GM20000 (cell line): ENCODE measurements around the gene HEY2.

ENCODE experiments used
- DNase-seq: peaks from one replicate; pipeline ENCODE4 v3.0.0; 2012; ENCODE audit warnings: low spot score
- CTCF ChIP-seq: IDR thresholded peaks from 2 replicates; pipeline ENCODE4 v1.5.1; 2012; ENCODE audit warnings: mild to moderate bottlenecking, control low read depth; ENCODE audit errors: extremely low read depth, missing control alignments

The HEY2 gene

GRCh38 chr6:125717120-125717731 is 32.2 kb upstream of the HEY2 start:
- no peak for TF ChIP-seq CTCF
- peak; percentile 44 for DNase-seq

- no peak for DNase-seq
- TF ChIP-seq CTCF, result no peak
These were observed 31.3 kb upstream of the HEY2 start for GRCh38 chr6:125718109-125718508.

DNA sequence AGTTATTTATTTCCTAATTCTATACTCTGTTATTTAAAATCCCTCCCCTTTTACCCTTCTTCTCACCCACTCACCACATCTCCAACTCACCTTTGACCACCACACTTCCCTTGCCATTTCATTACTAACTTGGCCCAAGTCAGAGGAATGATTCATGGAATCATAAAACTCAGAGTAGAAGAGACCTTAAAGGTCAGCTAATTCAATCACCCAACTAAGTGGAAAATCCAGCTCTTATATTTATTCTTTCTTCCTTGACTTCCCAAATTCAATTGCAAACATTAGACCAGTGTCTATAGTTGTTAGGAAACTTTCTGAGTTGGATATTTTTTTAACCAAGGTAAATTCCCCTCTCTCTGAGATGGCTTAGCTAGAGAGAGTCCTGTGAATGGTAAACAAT is 26.5 kb upstream of the HEY2 start:
- TF ChIP-seq CTCF, result no peak
- no peak for DNase-seq

- TF ChIP-seq CTCF, result no peak
- no peak for DNase-seq
These were observed 22.2 kb upstream of the HEY2 start for GRCh38 chr6:125727216-125727615.

DNA sequence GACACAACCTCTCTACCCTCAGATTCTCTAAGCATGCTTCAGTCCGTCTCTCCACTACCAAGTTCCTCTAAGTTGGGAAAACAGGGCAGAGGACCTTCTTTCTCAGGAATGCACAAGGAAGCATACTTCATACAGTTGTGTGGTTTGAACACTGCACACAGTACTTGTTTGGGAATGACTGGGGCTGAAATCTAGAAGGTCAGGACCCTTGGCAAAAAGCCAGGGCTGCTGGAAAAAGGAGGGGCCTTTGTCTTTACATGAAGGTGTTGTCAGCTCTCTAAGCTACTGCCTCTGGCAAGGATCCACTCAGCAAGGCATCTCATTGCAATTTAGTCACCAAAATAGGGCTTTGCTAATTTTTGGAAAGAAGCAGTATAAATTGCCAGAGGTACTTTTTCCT is 20.7 kb upstream of the HEY2 start:
- DNase-seq, result no peak
- TF ChIP-seq CTCF, result no peak

DNA sequence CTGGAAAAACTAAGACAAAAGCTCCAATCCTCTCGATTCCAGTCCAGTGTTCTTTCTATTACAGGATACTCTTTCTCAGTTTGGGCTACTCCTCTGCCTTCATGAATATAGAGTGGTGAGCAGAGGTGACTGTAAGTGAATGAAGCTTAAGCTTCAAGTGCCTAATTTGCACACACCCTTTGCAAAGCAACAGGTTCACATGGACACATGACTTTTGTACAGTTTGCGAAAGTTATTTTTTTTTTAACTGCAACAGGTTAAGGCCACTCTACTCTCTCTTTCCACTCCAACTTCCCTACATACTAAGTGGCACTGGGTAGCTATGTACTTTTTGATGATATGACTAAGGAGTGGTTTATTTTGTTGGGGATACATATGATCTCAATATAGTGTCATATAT is 19.4 kb upstream of the HEY2 start:
- no peak for TF ChIP-seq CTCF
- no peak for DNase-seq

DNA sequence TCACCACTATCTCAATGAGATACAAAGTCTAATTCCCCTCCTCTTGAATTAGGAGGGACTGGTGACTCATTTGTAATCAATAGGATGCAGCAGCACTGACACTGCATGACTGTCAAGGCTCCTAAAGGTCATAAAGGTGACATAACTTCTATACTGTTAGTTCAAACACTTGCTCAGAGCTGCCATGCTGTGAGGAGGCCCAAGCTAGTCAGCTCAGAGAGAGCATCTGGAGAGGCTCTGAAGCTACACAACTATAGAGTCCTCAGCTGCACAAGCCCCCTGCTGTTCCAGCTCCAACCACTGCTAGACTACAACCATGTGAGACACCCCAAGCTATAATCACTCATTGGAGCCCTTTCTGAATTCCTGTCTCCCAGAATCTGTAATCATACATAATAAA is 17.0 kb upstream of the HEY2 start:
- no peak for TF ChIP-seq CTCF
- no peak for DNase-seq
